Natural killer cell (primary cell): ENCODE data around the gene PIK3C2G. TPM values are rescaled to one million over a fixed set of nuclear protein-coding genes. Genes with fewer than 3 reads are reported as not detected.

ENCODE experiments used
- ATAC-seq, 3 donors: fragments of 150-1000 bp in 2 of 3; fragments of 200-7000 bp in 1 of 3; cut with Tn5 transposase; 1 replicate in 1 of 3; 2 replicates in 2 of 3; pipeline ENCODE4 v1.10.0; 2021; ENCODE audit warnings: mild to moderate bottlenecking in 2 of 3, moderate library complexity in 2 of 3
- DNase-seq, 2 donors: peaks; one replicate each; pipeline versions ENCODE4 v3.0.0 to v3.0.0-alpha.2; 2013 to 2021; ENCODE audit warnings: mixed read lengths in 1 of 2
- H3K27ac ChIP-seq: one replicate; pipeline ENCODE4 v1.5.1; 2013; ENCODE audit warnings: mild to moderate bottlenecking, low read length
- H3K27me3 ChIP-seq: one replicate; pipeline ENCODE4 v1.6.1; 2013; ENCODE audit warnings: low read length; ENCODE audit not compliant: control insufficient read depth, insufficient read depth
- H3K36me3 ChIP-seq: one replicate; pipeline ENCODE4 v1.6.1; 2013; ENCODE audit warnings: low read length; ENCODE audit not compliant: control insufficient read depth, insufficient read depth
- H3K4me1 ChIP-seq: one replicate; pipeline ENCODE4 v1.6.1; 2013; ENCODE audit warnings: low read length; ENCODE audit not compliant: control insufficient read depth, insufficient read depth
- H3K4me3 ChIP-seq: one replicate; pipeline ENCODE4 v1.5.1; 2013; ENCODE audit warnings: low read length
- H3K9me3 ChIP-seq: one replicate; pipeline ENCODE4 v1.6.1; 2013; ENCODE audit warnings: low read length; ENCODE audit not compliant: control insufficient read depth, insufficient read depth
- H3K27ac Mint-ChIP-seq, 2 donors: one replicate each; pipeline ENCODE4 v1.8.0; 2022; ENCODE audit warnings: mild to moderate bottlenecking in 2 of 2, mixed read lengths in 2 of 2, moderate library complexity in 1 of 2
- H3K27me3 Mint-ChIP-seq, 2 donors: one replicate each; pipeline ENCODE4 v1.8.0; 2022; ENCODE audit warnings: low read depth in 2 of 2, mixed read lengths in 2 of 2
- H3K36me3 Mint-ChIP-seq: one replicate; pipeline ENCODE4 v1.8.0; 2022; ENCODE audit warnings: mixed read lengths
- H3K4me1 Mint-ChIP-seq, 2 donors: one replicate each; pipeline ENCODE4 v1.8.0; 2022; ENCODE audit warnings: mixed read lengths in 2 of 2
- H3K4me3 Mint-ChIP-seq: one replicate; pipeline ENCODE4 v1.8.0; 2022; ENCODE audit warnings: mild to moderate bottlenecking, moderate library complexity, mixed read lengths
- H3K9me3 Mint-ChIP-seq, 2 donors: one replicate each; pipeline ENCODE4 v1.8.0; 2022; ENCODE audit warnings: mixed read lengths in 2 of 2
- WGBS: methylation state at CpG from one replicate; pipeline ENCODE4 v1.1.7; 2013; ENCODE audit warnings: missing lambda C conversion rate; ENCODE audit not compliant: insufficient coverage; 5-methylcytosine and 5-hydroxymethylcytosine counted together
- intact Hi-C: fragments of 100-400 bp; cut with micrococcal nuclease; formaldehyde crosslinking; loops from one replicate; pipeline ENCODE4 v1.14.2; 2022
- total RNA-seq, 4 donors: library from RNA; stranded (reverse); fragments of 120-200 nt in 1 of 4; gene quantifications; one replicate each; pipeline versions ENCODE4 v1.2.3 to v1.2.4, GENCODE V29; 2013 to 2022
- TF ChIP-seq, protein P1 (sequence below): fragments of 200-600 bp; IDR thresholded peaks from one replicate; pipeline ENCODE4 v1.8.0; 2022; ENCODE audit warnings: antibody characterized with exemption

The PIK3C2G gene
- total RNA-seq, 3 donors from 2014 or later (not counting 1 experiment from before 2014, with no cell fraction given) = not detected

DNA sequence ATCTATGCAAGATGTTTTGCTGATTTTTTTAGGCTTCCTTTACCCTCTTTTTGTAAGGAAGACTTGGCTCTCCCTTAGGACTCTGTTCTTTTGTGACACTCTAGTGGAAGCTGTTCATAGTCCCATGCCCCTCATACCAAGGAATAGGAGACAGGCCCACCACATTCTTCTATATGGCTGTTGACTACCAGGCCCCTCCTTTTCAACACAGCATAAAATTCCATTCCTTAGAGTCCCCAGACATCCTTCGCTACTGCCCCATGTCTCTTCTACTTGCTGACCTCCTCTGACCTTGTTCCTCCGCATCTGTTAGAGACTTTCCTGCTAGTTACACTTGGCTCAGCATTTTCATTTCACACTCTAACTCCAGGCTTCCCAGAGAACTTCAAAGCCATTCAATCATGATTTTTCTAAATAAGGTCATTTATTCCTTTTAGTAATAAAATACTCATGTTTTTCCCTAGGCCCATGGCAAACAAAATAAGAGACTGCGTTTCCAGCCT is 9.7 kb downstream of the PIK3C2G start:
- no peak for ATAC-seq
- no peak overlapping the region for H3K27ac Mint-ChIP-seq
- H3K4me1 Mint-ChIP-seq = no peaks in the 10 kb centered on the region
- Histone ChIP-seq H3K27ac (no peak overlapping the region), H3K36me3 (no peaks in the 10 kb centered on the region), H3K9me3 (peaks cover 3% of the 10 kb centered on the region), H3K4me3 (no peak overlapping the region), H3K4me1 (no peaks in the 10 kb centered on the region), H3K27me3 (no peaks in the 10 kb centered on the region)
- H3K4me3 Mint-ChIP-seq = no peak overlapping the region
- intact Hi-C loops = no loop called here
- no peaks in the 10 kb centered on the region for H3K27me3 Mint-ChIP-seq
- H3K9me3 Mint-ChIP-seq = peaks cover 13 to 15% of the 10 kb centered on the region in 2 donors
- H3K36me3 Mint-ChIP-seq = no peaks in the 10 kb centered on the region
- DNase-seq = no peak
- WGBS = 85% methylated on average over 2 of the region's 3 CpGs
- TF ChIP-seq, protein P1, sequence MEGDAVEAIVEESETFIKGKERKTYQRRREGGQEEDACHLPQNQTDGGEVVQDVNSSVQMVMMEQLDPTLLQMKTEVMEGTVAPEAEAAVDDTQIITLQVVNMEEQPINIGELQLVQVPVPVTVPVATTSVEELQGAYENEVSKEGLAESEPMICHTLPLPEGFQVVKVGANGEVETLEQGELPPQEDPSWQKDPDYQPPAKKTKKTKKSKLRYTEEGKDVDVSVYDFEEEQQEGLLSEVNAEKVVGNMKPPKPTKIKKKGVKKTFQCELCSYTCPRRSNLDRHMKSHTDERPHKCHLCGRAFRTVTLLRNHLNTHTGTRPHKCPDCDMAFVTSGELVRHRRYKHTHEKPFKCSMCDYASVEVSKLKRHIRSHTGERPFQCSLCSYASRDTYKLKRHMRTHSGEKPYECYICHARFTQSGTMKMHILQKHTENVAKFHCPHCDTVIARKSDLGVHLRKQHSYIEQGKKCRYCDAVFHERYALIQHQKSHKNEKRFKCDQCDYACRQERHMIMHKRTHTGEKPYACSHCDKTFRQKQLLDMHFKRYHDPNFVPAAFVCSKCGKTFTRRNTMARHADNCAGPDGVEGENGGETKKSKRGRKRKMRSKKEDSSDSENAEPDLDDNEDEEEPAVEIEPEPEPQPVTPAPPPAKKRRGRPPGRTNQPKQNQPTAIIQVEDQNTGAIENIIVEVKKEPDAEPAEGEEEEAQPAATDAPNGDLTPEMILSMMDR = no peak

DNA sequence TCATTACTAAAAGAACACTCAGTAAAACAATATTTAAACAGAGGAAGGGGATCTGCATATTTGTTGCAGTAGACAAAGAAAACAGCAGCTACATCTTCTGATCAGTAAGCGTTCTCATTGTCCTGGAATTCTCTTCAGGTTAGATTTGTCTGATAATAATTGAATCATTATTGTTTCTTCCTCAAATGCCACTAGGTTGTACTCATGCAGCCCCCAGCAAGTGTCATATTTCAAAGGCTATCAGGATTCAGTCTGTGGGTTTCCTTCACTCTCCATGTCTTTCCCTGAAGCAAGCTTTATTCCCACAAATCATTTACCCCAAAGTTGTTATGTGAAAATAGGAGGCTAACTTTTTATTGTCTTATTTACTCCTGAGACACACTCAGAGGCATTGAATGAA is 14.7 kb downstream of the PIK3C2G start:
- no peaks in the 10 kb centered on the region for H3K4me1 Mint-ChIP-seq
- DNase-seq (no peak), ATAC-seq (no peak)
- H3K4me1 ChIP-seq = no peaks in the 10 kb centered on the region
- H3K9me3 Mint-ChIP-seq = peaks cover 13 to 21% of the 10 kb centered on the region in 2 donors
- H3K4me3 Mint-ChIP-seq = no peak overlapping the region
- no peaks in the 10 kb centered on the region for H3K36me3 ChIP-seq
- H3K4me3 ChIP-seq = no peak overlapping the region
- WGBS = 89% methylated on average over 1 of the region's 1 CpG
- peaks cover 11% of the 10 kb centered on the region for H3K36me3 Mint-ChIP-seq
- TF ChIP-seq, protein P1 = no peak
- peaks cover 3% of the 10 kb centered on the region for H3K9me3 ChIP-seq
- intact Hi-C loops = no loop called here
- H3K27ac ChIP-seq = no peak overlapping the region
- H3K27me3 ChIP-seq = no peaks in the 10 kb centered on the region
- no peaks in the 10 kb centered on the region for H3K27me3 Mint-ChIP-seq
- no peak overlapping the region for H3K27ac Mint-ChIP-seq

DNA sequence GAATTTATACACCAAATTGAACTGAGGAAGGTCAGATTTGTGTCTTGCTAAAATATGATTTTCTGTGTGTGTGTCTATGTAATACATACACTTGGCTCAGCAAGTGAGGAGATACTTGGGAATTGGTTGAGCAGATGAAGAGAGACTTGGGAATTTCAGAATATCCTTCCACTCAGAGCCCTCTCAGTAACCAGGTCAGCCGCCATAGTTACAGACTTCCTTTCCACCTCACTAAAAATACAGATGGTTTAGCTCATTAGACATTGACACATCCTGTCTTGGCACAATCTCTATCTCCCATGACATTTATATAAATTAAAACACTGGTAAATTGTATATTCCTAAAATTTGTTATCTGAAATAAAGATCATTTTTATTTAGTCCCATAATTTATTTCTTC is 15.9 kb downstream of the PIK3C2G start:
- no peak overlapping the region for H3K4me3 ChIP-seq
- intact Hi-C loops = no loop called here
- peaks cover 14 to 19% of the 10 kb centered on the region in 2 donors for H3K9me3 Mint-ChIP-seq
- peaks cover 12% of the 10 kb centered on the region for H3K36me3 Mint-ChIP-seq
- TF ChIP-seq, protein P1 = no peak
- ATAC-seq = no peak
- H3K27me3 ChIP-seq = no peaks in the 10 kb centered on the region
- H3K4me1 Mint-ChIP-seq = no peaks in the 10 kb centered on the region
- DNase-seq = no peak
- 25% methylated on average over 1 of the region's 1 CpG for WGBS
- H3K27ac ChIP-seq = no peak overlapping the region
- H3K36me3 ChIP-seq = no peaks in the 10 kb centered on the region
- no peak overlapping the region for H3K27ac Mint-ChIP-seq
- H3K9me3 ChIP-seq = peaks cover 3% of the 10 kb centered on the region
- no peaks in the 10 kb centered on the region for H3K4me1 ChIP-seq
- no peaks in the 10 kb centered on the region for H3K27me3 Mint-ChIP-seq
- H3K4me3 Mint-ChIP-seq = no peak overlapping the region

DNA sequence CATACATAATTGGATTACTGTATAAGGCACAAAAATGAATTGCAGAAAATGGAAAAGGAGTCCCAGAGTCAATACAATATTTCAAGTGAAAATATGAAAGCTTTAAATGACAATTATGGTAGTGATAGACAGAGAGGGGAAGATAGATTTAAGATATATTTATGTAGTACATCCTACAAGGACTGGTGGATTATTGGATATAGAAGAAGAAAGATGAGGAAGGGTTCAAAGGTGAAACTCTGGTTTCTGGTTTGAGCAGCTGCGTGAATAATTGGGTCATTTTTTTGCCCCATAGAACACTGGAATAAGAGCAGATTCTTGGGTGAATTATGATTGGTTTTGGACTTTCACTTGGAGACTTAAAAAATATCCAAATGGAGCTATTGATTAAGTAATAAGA is 19.4 kb downstream of the PIK3C2G start:
- H3K4me1 ChIP-seq = no peaks in the 10 kb centered on the region
- DNase-seq = no peak
- 83% methylated on average over 1 of the region's 1 CpG for WGBS
- ATAC-seq = no peak
- no peak overlapping the region for H3K27ac Mint-ChIP-seq
- H3K9me3 Mint-ChIP-seq = peaks cover 18 to 21% of the 10 kb centered on the region in 2 donors
- no peaks in the 10 kb centered on the region for H3K27me3 Mint-ChIP-seq
- no peak overlapping the region for H3K4me3 Mint-ChIP-seq
- no peaks in the 10 kb centered on the region for H3K9me3 ChIP-seq
- intact Hi-C loops = no loop called here
- H3K36me3 ChIP-seq = no peaks in the 10 kb centered on the region
- no peaks in the 10 kb centered on the region for H3K27me3 ChIP-seq
- no peak overlapping the region for H3K4me3 ChIP-seq
- TF ChIP-seq, protein P1 = no peak
- no peaks in the 10 kb centered on the region for H3K4me1 Mint-ChIP-seq
- H3K36me3 Mint-ChIP-seq = peaks cover 12% of the 10 kb centered on the region
- no peak overlapping the region for H3K27ac ChIP-seq
